Stimulated activated naive CD8-positive, alpha-beta T cell treated with anti-CD3 and anti-CD28 coated beads, Interleukin-15, Interleukin-2, amounts not matched to agents 100 ng/mL and 50 ng/mL, for 24 hours (primary cell): ENCODE data around the gene MIF4GD.

Experiments used
- H3K27ac Mint-ChIP-seq: one replicate; pipeline ENCODE4 v1.8.0; 2021; ENCODE audit warnings: mild to moderate bottlenecking, mixed read lengths
- H3K27me3 Mint-ChIP-seq: one replicate; pipeline ENCODE4 v1.8.0; 2021; ENCODE audit warnings: mixed read lengths
- H3K36me3 Mint-ChIP-seq: one replicate; pipeline ENCODE4 v1.8.0; 2021; ENCODE audit warnings: low read depth, mixed read lengths
- H3K4me1 Mint-ChIP-seq: one replicate; pipeline ENCODE4 v1.8.0; 2021; ENCODE audit warnings: low read depth, mixed read lengths
- H3K4me3 Mint-ChIP-seq: one replicate; pipeline ENCODE4 v1.8.0; 2021; ENCODE audit warnings: mild to moderate bottlenecking, mixed read lengths
- H3K9me3 Mint-ChIP-seq: one replicate; pipeline ENCODE4 v1.8.0; 2021; ENCODE audit warnings: mixed read lengths

Gene MIF4GD

DNA sequence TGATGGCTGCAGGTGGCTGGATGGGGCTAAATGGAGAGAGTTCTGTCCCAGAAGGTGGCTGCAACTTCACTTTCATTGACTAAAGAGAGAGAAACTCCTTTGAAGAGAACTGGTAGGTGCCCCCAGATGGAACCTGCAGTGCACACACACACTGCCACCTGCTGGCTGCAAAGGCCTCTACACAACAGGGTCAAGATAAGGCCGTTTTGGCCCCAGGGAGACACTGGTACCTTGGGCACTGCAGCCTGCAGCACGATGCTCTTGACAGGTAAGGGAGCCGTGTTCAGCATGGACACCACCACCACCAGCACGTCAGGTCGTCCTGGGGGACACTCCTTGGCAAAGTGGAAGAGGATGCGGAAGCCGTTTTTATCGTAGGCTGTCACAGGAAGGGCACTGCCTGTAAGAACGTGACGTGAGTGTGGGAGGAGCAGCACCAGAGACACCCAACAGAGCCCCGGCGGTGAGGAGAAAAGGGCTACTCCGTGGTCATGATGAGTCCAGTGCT is 32.3 kb downstream of the MIF4GD start:
- Mint-ChIP-seq H3K27me3 (no peaks in the 10 kb centered on the region), H3K9me3 (no peaks in the 10 kb centered on the region), H3K4me1 (peaks cover 41% of the 10 kb centered on the region), H3K27ac (peak overlapping the region; percentile 83), H3K4me3 (peak overlapping the region; percentile 33), H3K36me3 (peaks cover 66% of the 10 kb centered on the region)

DNA sequence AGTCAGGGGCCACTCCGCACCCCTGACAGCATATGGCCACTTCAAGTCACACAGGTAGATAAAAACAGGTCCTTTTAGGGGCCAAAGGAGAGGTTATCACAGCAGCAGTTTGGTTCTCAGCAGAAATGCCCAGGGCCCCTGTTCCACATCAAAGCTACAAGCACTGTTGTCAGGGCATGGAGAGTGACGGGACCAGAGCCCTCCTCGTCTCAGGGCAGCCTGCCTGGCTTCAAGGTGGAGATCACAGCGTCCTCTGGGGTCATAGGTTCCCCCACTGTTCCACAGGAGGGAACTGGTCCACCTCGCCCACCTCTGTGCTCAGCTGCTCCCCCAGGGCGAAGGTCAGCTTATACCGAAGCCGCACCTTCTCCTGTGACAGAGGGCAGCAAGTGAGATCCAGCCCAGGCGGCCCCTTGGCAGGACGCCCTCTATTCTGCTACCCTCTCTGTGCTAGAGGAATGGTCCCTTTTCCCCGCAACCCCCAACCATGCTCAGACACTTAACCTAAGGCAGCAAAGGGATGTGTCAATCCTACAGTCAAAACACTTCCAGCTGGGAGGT is 32.9 kb downstream of the MIF4GD start:
- peaks cover 64% of the 10 kb centered on the region for H3K36me3 Mint-ChIP-seq
- no peak overlapping the region for H3K4me3 Mint-ChIP-seq
- H3K4me1 Mint-ChIP-seq = peaks cover 35% of the 10 kb centered on the region
- H3K27ac Mint-ChIP-seq = no peak overlapping the region
- no peaks in the 10 kb centered on the region for H3K9me3 Mint-ChIP-seq
- H3K27me3 Mint-ChIP-seq = no peaks in the 10 kb centered on the region

DNA sequence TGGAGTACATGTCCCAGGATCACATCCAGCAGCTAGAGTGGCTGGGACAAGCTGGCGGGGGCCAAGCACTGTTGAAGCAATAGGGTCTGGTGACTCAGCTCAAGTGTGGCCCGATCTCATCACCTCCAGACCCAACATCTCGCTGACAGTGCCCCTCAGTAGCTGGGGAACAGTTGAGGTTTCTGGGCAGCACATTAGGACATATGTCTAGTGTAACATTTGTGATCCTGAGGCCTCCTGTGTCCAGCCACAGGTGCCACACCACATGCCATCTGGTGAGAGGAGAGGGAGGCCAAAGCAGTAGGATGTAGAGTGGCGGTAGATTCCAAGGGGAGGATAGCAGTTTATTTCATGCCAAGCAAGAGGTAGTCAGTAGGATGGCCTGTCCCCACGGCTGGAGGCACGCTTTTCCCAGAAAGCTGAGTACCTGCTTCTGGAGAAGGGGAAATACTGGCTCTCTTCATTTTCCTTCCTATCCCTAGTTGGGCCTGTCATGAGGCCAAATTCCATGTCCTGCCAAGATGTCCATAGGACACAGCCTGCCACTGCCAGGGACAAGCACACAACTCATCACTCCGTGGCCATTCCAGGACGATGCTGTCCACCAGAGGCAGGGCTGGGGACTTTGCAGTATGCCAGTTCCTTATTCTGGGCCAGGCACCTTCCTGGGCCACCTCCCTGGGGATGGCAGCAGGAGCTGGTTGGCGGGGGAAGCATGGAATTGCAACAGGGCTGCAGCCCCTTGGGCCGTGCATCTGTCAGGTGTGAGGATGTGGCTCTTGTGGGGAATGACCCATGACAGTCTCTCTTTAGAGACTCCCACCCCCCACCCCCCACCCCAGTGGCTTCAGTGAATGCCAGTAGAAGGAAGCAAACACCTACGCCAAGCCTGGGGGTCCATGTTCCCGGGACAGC is 33.7 kb downstream of the MIF4GD start:
- Mint-ChIP-seq H3K9me3 (no peaks in the 10 kb centered on the region), H3K36me3 (peaks cover 66% of the 10 kb centered on the region), H3K4me3 (no peak overlapping the region), H3K27me3 (no peaks in the 10 kb centered on the region), H3K27ac (peak overlapping the region; percentile 79), H3K4me1 (peaks cover 27% of the 10 kb centered on the region)

DNA sequence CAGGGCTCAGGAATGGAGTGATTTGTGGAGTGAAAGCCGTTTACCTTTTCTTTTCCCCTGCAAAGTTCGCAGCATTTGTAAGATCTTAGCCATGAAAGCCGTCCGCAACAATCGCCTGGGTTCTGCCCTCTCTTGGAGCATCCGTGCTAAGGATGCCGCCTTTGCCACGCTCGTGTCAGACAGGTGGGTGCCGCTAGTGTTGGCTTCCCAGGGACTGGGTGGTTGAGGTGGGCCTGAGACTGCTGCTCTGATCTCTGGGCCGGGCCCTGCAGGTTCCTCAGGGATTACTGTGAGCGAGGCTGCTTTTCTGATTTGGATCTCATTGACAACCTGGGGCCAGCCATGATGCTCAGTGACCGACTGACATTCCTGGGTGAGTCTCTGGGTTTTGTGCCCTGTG is 38.2 kb downstream of the MIF4GD start:
- no peak overlapping the region for H3K27ac Mint-ChIP-seq
- no peaks in the 10 kb centered on the region for H3K9me3 Mint-ChIP-seq
- peaks cover 62% of the 10 kb centered on the region for H3K36me3 Mint-ChIP-seq
- no peaks in the 10 kb centered on the region for H3K27me3 Mint-ChIP-seq
- H3K4me1 Mint-ChIP-seq = no peaks in the 10 kb centered on the region
- H3K4me3 Mint-ChIP-seq = no peak overlapping the region

DNA sequence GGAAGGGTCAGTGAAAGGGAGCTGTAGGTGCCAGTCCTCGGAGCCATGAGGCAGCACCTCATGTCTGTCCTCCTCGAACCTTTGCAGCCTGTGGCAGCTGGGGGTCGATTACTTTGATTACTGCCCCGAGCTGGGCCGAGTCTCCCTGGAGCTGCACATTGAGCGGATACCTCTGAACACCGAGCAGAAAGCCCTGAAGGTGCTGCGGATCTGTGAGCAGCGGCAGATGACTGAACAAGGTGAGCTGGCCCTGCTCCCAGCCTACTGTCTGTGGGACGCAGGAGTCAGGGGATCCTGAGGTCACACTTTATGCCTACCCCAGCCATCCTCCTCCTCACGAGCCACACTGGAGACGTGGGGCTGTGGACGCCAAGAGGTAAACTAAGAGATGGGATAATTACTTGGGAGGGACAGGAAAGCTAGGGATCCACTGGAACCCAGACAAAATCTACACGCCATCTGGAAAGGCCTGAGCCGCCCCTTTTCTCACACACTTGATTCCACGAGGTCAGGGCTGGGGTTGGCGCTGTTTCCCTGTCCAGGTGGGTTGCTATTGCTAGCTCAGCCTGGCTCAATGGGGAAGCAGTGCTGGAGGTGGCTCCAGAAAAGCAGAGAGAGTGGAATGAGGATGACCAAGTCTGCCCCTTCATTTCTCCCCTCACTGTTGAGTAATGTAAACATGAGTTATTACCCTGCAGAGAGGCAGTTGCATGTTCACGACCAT is 39.1 kb downstream of the MIF4GD start:
- H3K27ac Mint-ChIP-seq = no peak overlapping the region

DNA sequence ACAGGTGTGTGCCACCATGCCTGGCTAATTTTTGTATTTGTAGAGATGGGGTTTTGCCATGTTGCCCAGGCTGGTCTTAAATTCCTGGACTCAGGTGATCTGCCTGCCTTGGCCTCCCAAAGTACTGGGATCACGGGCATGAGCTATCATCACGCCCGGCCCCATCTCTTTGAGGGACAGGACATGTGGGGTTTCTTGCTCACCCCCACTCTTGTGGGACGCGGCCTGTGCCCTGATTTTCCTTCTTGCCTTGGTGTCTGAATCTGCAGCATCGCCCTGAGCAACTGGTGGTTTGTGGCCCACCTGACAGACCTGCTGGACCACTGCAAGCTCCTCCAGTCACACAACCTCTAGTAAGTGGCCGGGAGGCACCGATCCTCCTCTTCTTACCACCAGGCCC is 40.0 kb downstream of the MIF4GD start:
- Mint-ChIP-seq H3K4me1 (no peaks in the 10 kb centered on the region), H3K27me3 (no peaks in the 10 kb centered on the region), H3K36me3 (peaks cover 56% of the 10 kb centered on the region), H3K27ac (no peak overlapping the region), H3K9me3 (no peaks in the 10 kb centered on the region), H3K4me3 (no peak overlapping the region)

More for the DNA sequence above, 39.1 kb downstream of the MIF4GD start:
- H3K27me3 Mint-ChIP-seq = no peaks in the 10 kb centered on the region
- peaks cover 58% of the 10 kb centered on the region for H3K36me3 Mint-ChIP-seq
- no peaks in the 10 kb centered on the region for H3K4me1 Mint-ChIP-seq
- H3K4me3 Mint-ChIP-seq = no peak overlapping the region
- H3K9me3 Mint-ChIP-seq = no peaks in the 10 kb centered on the region

DNA sequence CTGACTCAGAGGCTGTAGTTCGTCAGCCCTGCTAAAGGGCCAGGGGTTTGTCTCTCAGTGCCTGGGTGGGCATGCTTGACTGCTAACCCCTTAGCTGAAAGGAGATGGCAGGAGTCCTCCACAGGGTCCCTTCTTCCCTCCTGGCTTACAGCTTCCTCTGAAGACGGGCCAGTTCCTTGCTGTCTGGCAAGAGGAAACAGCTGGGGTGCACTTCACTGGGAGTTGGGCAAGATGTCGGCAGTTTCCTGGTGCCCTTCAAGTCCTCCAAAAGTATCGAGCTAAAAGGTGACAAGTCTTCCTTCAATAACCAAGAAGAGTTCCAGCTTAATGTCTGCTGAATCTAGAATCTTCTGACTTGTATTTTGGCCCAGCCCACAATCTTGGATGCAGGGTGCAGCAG is 42.2 kb downstream of the MIF4GD start:
- Mint-ChIP-seq H3K9me3 (no peaks in the 10 kb centered on the region), H3K4me1 (no peaks in the 10 kb centered on the region), H3K27ac (no peak overlapping the region), H3K36me3 (peaks cover 59% of the 10 kb centered on the region), H3K27me3 (no peaks in the 10 kb centered on the region), H3K4me3 (no peak overlapping the region)

DNA sequence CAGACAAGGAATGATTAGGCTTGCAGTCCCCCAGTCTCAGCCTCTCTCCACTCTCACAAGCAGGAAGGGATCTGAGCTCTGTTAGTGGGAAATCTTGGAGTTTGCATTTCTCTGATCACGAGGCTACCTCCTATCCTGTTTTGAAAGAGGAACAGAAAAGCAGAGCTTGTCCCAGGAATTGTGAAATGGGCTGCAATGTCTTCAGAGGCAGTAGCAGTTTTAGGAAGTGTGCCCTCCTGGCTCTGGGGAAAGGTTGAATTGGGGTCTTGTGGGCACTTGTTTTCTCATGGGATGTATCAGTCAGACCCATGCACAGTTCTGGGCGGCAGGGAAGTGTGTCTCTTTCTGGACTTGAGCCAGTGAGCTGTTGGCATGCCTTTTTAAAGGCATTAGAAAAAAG is 42.7 kb downstream of the MIF4GD start:
- H3K4me1 Mint-ChIP-seq = no peaks in the 10 kb centered on the region
- no peaks in the 10 kb centered on the region for H3K9me3 Mint-ChIP-seq
- H3K4me3 Mint-ChIP-seq = no peak overlapping the region
- H3K27me3 Mint-ChIP-seq = no peaks in the 10 kb centered on the region
- H3K36me3 Mint-ChIP-seq = peaks cover 61% of the 10 kb centered on the region
- H3K27ac Mint-ChIP-seq = no peak overlapping the region

DNA sequence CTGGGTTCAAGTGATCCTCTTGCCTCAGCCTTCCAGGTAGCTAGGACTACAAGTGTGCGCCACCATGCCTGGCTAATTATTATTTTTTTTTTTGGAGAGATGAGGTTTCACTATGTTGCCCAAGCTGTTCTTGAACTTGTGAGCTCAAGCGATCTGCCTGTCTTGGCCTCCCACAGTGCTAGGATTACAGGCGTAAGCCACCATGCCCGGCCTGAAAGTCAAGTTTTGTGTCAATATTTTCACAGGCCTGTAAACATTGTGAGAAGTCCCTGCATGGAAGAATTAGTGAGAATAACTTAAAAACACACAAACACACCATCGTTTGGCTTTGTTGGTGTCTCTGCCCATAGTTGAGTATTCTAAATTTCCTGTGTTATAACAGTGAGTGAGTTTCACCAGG is 43.3 kb downstream of the MIF4GD start:
- Mint-ChIP-seq H3K27me3 (no peaks in the 10 kb centered on the region), H3K9me3 (no peaks in the 10 kb centered on the region)

DNA sequence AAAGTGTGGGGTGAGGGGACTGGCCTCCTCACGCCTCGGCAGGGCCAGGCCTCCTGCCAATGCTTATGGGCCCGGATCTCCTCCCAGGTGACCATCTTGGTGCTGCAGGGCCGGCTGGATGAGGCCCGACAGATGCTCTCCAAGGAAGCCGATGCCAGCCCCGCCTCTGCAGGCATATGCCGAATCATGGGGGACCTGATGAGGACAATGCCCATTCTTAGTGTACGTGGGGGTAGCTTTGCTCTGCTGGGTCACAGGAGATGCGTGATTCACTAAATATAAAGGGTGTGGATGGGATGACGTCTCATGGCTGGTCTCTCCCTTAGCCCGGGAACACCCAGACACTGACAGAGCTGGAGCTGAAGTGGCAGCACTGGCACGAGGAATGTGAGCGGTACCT is 46.0 kb downstream of the MIF4GD start:
- H3K4me1 Mint-ChIP-seq = no peaks in the 10 kb centered on the region
- no peaks in the 10 kb centered on the region for H3K9me3 Mint-ChIP-seq
- H3K27me3 Mint-ChIP-seq = no peaks in the 10 kb centered on the region
- peaks cover 52% of the 10 kb centered on the region for H3K36me3 Mint-ChIP-seq
- no peak overlapping the region for H3K27ac Mint-ChIP-seq
- H3K4me3 Mint-ChIP-seq = no peak overlapping the region

More for the DNA sequence above, 43.3 kb downstream of the MIF4GD start:
- Mint-ChIP-seq H3K4me3 (no peak overlapping the region), H3K36me3 (peaks cover 60% of the 10 kb centered on the region), H3K27ac (no peak overlapping the region), H3K4me1 (no peaks in the 10 kb centered on the region)

DNA sequence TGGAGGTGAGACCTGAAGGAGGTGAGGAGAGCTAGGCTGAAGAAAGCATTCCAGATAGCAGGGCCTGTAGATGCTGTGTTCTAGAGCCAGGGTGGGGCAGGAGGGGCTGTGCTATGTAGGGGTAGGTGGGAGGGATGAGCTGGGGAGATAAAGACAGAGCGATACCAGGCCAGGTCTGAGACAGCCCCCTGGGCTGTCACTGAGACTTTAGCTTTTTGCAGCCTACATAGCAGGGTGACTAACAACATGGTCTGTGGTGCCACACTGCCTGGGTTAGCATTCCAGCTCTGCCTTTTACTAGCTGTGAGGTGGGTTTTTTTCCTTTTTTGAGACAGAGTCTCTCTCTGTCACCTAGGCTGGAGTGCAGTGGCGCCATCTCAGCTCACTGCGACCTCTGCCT is 51.2 kb downstream of the MIF4GD start:
- H3K27me3 Mint-ChIP-seq = no peaks in the 10 kb centered on the region
- no peaks in the 10 kb centered on the region for H3K4me1 Mint-ChIP-seq
- no peak overlapping the region for H3K4me3 Mint-ChIP-seq
- no peaks in the 10 kb centered on the region for H3K9me3 Mint-ChIP-seq
- H3K36me3 Mint-ChIP-seq = peaks cover 56% of the 10 kb centered on the region
- H3K27ac Mint-ChIP-seq = no peak overlapping the region

DNA sequence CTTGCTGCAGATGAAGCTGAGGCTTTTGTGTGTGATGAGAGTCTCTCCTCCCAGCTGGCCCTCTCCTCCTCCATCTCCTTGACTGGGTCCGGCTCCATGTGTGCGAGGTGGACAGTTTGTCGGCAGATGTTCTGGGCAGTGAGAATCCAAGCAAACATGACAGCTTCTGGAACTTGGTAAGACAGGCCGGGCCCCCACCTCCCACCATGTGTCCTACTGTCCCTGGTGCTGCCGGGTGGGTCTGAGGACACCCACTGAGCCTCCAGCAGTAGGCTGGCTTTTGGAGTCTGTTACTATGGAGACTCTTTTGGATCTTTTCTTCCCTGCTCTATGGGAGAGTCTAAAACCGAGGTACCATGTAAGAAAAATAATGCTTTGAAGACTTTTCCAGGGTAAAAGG is 52.9 kb downstream of the MIF4GD start:
- Mint-ChIP-seq H3K36me3 (peaks cover 56% of the 10 kb centered on the region), H3K27me3 (no peaks in the 10 kb centered on the region), H3K27ac (no peak overlapping the region)

More for the DNA sequence above, 52.9 kb downstream of the MIF4GD start:
- Mint-ChIP-seq H3K9me3 (no peaks in the 10 kb centered on the region), H3K4me3 (no peak overlapping the region), H3K4me1 (no peaks in the 10 kb centered on the region)
